SK-N-SH (cell line): ENCODE results near the gene ZPLD1. TPM values are rescaled to one million over a fixed set of nuclear protein-coding genes. Genes with fewer than 3 reads are reported as not detected.

Source experiments
- CTCF ChIA-PET: fragments of 300-600, 350-600 bp; formaldehyde crosslinking; extraction: SDS; loops from one replicate; lab custom pipeline; 2021; lab: Yijun Ruan, JAX
- POLR2A ChIA-PET: fragments of 350-600 bp; sonication (Branson Sonifier 250); formaldehyde crosslinking; extraction: SDS; loops from one replicate; lab custom pipeline; 2020; ENCODE audit warnings: antibody characterized with exemption, inconsistent platforms; lab: Yijun Ruan, JAX
- DNase-seq: peaks from one replicate; pipeline ENCODE4 v3.0.0; 2012
- H2AFZ ChIP-seq: fragments of 200-600 bp; sonication (generic); 2 replicates; pipeline ENCODE4 v1.8.1; 2016; ENCODE audit warnings: antibody characterized with exemption, mild to moderate bottlenecking, low read depth
- H3F3A ChIP-seq: fragments of 200-600 bp; sonication (generic); replicated peaks from 2 replicates; pipeline ENCODE3; 2016; ENCODE audit warnings: antibody characterized with exemption, mild to moderate bottlenecking; ENCODE audit not compliant: insufficient read depth
- H3K27ac ChIP-seq, 2 experiments: fragments of 200-500 bp in 1 of 2; fragments of 200-600 bp in 1 of 2; sonication (Bioruptor generic) in 1 of 2; sonication (generic), shearing (Covaris generic) in 1 of 2; 2 replicates each; pipeline versions ENCODE4 v1.5.1 to v1.6.1; 2014 to 2016; ENCODE audit warnings: low read depth in 2 of 2, inconsistent platforms in 1 of 2, low read length in 1 of 2, mild to moderate bottlenecking in 1 of 2, mixed read lengths in 1 of 2
- H3K27me3 ChIP-seq: fragments of 200-600 bp; sonication (generic), shearing (Covaris generic); 2 replicates; pipeline ENCODE4 v1.6.1; 2016; ENCODE audit warnings: mixed run types; ENCODE audit not compliant: insufficient read depth
- H3K36me3 ChIP-seq, 2 experiments: fragments of 200-500 bp in 1 of 2; fragments of 200-600 bp in 1 of 2; sonication (Bioruptor generic) in 1 of 2; sonication (generic) in 1 of 2; replicated peaks in 1 of 2; 2 replicates each; pipeline versions ENCODE3 to v1.5.1; 2014 to 2016; ENCODE audit warnings: low read length in 1 of 2, mild to moderate bottlenecking in 1 of 2; ENCODE audit not compliant: insufficient read depth in 2 of 2, control insufficient read depth in 1 of 2
- H3K4me1 ChIP-seq, 2 experiments: fragments of 200-500 bp in 1 of 2; fragments of 200-600 bp in 1 of 2; sonication (Bioruptor generic) in 1 of 2; sonication (generic), shearing (Covaris generic) in 1 of 2; 2 replicates each; pipeline versions ENCODE4 v1.5.1 to v1.6.1; 2014 to 2016; ENCODE audit warnings: low read depth in 1 of 2, low read length in 1 of 2, mixed run types in 1 of 2; ENCODE audit not compliant: insufficient read depth in 2 of 2, control insufficient read depth in 1 of 2
- H3K4me2 ChIP-seq: fragments of 200-600 bp; sonication (generic), shearing (Covaris generic); 2 replicates; pipeline ENCODE4 v1.6.1; 2017; ENCODE audit warnings: mixed run types
- H3K4me3 ChIP-seq, 2 experiments: fragments of 200-500 bp in 1 of 2; fragments of 200-600 bp in 1 of 2; sonication (Bioruptor generic) in 1 of 2; sonication (generic), shearing (Covaris generic) in 1 of 2; 2 replicates each; pipeline versions ENCODE4 v1.5.1 to v1.8.1; 2014 to 2016; ENCODE audit warnings: low read depth in 2 of 2, inconsistent platforms in 1 of 2, low read length in 1 of 2, mild to moderate bottlenecking in 1 of 2, mixed read lengths in 1 of 2, moderate library complexity in 1 of 2
- H3K79me2 ChIP-seq: fragments of 200-600 bp; sonication (generic); 2 replicates; pipeline ENCODE4 v1.8.1; 2017; ENCODE audit warnings: mild to moderate bottlenecking; ENCODE audit not compliant: insufficient read depth
- H3K9ac ChIP-seq: fragments of 200-600 bp; sonication (generic); 2 replicates; pipeline ENCODE4 v1.6.1; 2017; ENCODE audit warnings: mixed run types
- H3K9me2 ChIP-seq: fragments of 200-600 bp; sonication (generic); 2 replicates; pipeline ENCODE4 v1.6.1; 2017; ENCODE audit warnings: mixed run types
- H3K9me3 ChIP-seq: fragments of 200-600 bp; sonication (generic); 2 replicates; pipeline ENCODE4 v1.6.1; 2017; ENCODE audit warnings: mixed run types, mild to moderate bottlenecking, moderate library complexity
- H4K20me1 ChIP-seq: fragments of 200-600 bp; sonication (generic); 2 replicates; pipeline ENCODE4 v1.6.1; 2017; ENCODE audit warnings: mild to moderate bottlenecking, mixed run types; ENCODE audit not compliant: insufficient read depth
- CHD2 ChIP-seq: fragments of 150-350 bp; IDR thresholded peaks from 2 replicates; pipeline ENCODE4 v1.6.1; 2018; ENCODE audit warnings: low read length; ENCODE audit not compliant: partially characterized antibody
- ELF1 ChIP-seq: IDR thresholded peaks from 2 replicates; pipeline ENCODE4 v1.4.0; 2012
- EP300 ChIP-seq, 2 experiments: IDR thresholded peaks; 2 replicates each; pipeline versions ENCODE4 v1.4.0 to v1.6.1; 2012; ENCODE audit warnings: borderline replicate concordance in 1 of 2, low read depth in 1 of 2, low read length in 1 of 2
- FOXM1 ChIP-seq: IDR thresholded peaks from 2 replicates; pipeline ENCODE4 v1.4.0; 2012; ENCODE audit warnings: low read depth, mild to moderate bottlenecking
- GATA2 ChIP-seq: sonication (generic); formaldehyde crosslinking; IDR thresholded peaks from 2 replicates; pipeline ENCODE4 v1.5.0; 2020; ENCODE audit warnings: mild to moderate bottlenecking, missing genetic modification reagents
- JUND ChIP-seq: IDR thresholded peaks from 2 replicates; pipeline ENCODE4 v1.4.0; 2012
- MXI1 ChIP-seq: IDR thresholded peaks from 2 replicates; pipeline ENCODE4 v1.6.1; 2012; ENCODE audit warnings: mild to moderate bottlenecking, low read depth, low read length, improper control_type of control experiment
- NRF1 ChIP-seq: IDR thresholded peaks from 2 replicates; pipeline ENCODE4 v1.6.1; 2012; ENCODE audit warnings: low read depth, mild to moderate bottlenecking, low read length
- RCOR1 ChIP-seq: fragments of 150-350 bp; IDR thresholded peaks from 2 replicates; pipeline ENCODE4 v1.6.1; 2017; ENCODE audit warnings: antibody characterized with exemption, low read length
- RFX5 ChIP-seq: IDR thresholded peaks from 2 replicates; pipeline ENCODE4 v1.6.1; 2012; ENCODE audit warnings: mild to moderate bottlenecking, improper control_type of control experiment, low read length
- RXRA ChIP-seq: IDR thresholded peaks from 2 replicates; pipeline ENCODE4 v1.4.0; 2012; ENCODE audit warnings: low read depth, mild to moderate bottlenecking, borderline replicate concordance
- SIN3A ChIP-seq: IDR thresholded peaks from 2 replicates; pipeline ENCODE4 v1.6.1; 2012; ENCODE audit warnings: low read depth, mild to moderate bottlenecking, low read length, moderate library complexity, borderline replicate concordance
- SMC3 ChIP-seq: IDR thresholded peaks from 2 replicates; pipeline ENCODE4 v1.6.1; 2012; ENCODE audit warnings: low read depth, low read length, improper control_type of control experiment
- TAF1 ChIP-seq: IDR thresholded peaks from 2 replicates; pipeline ENCODE4 v1.6.1; 2012; ENCODE audit warnings: low read depth, mild to moderate bottlenecking, low read length, moderate library complexity, borderline replicate concordance
- TCF12 ChIP-seq: IDR thresholded peaks from 2 replicates; pipeline ENCODE4 v1.4.0; 2012
- WGBS: methylation state at CpG from one replicate; pipeline ENCODE4 v1.1.6; 2017; ENCODE audit warnings: low lambda C conversion rate; 5-methylcytosine and 5-hydroxymethylcytosine counted together
- polyA plus RNA-seq, 3 experiments: library from polyadenylated mRNA; depleted of rRNA; stranded (reverse); fragments of >200 nt; gene quantifications; 2 replicates each; pipeline ENCODE4 v1.2.3, GENCODE V29; 2012
- TF ChIP-seq, protein P1 (sequence below): fragments of 150-350 bp; IDR thresholded peaks from 2 replicates; pipeline ENCODE4 v1.6.1; 2017; ENCODE audit warnings: antibody characterized with exemption, low read length, low read depth, borderline replicate concordance
- TF ChIP-seq, protein P2 (sequence below): IDR thresholded peaks from 2 replicates; pipeline ENCODE4 v1.4.0; 2012; ENCODE audit warnings: low read depth, borderline replicate concordance
- TF ChIP-seq, protein P3 (sequence below): IDR thresholded peaks from 2 replicates; pipeline ENCODE4 v1.6.1; 2012; ENCODE audit warnings: mild to moderate bottlenecking, low read depth, low read length, moderate library complexity
- TF ChIP-seq, protein P4 (sequence below): fragments of 150-350 bp; IDR thresholded peaks from 2 replicates; pipeline ENCODE4 v1.6.1; 2016; ENCODE audit warnings: mild to moderate bottlenecking, low read depth, low read length

The ZPLD1 gene
- polyA plus RNA-seq, 1 of the 3 experiments (the other 2 are of a cell fraction) = not detected

DNA sequence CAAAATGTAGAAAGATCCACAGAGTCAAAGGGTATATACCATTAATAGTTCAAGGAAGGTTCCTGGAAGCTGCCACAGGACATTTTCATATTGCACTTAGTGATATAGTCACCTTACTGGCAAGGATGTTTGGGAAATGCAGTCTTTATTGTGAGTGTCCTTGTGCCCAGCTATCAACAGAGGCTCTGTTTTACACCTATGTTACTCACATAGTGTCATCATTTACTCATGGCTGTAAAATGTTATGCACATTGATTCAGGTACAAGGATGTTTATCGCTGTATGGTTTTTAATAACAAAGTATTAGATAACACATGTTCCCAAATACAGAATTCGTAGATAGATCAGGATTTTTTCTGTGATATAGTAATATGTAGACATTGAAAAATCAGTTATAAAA is 50.9 kb downstream of the ZPLD1 start:
- POLR2A ChIA-PET = no interaction called here
- no peak overlapping the region for H3K27ac ChIP-seq
- no peak overlapping the region for H3K9ac ChIP-seq
- H3K9me3 ChIP-seq = no peaks in the 10 kb centered on the region
- H3K27me3 ChIP-seq = no peaks in the 10 kb centered on the region
- no peaks in the 10 kb centered on the region for H3K36me3 ChIP-seq
- TF ChIP-seq, protein P1, sequence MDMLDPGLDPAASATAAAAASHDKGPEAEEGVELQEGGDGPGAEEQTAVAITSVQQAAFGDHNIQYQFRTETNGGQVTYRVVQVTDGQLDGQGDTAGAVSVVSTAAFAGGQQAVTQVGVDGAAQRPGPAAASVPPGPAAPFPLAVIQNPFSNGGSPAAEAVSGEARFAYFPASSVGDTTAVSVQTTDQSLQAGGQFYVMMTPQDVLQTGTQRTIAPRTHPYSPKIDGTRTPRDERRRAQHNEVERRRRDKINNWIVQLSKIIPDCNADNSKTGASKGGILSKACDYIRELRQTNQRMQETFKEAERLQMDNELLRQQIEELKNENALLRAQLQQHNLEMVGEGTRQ = no peak
- TF ChIP-seq CHD2 = no peak
- TF ChIP-seq RCOR1 = no peak
- TF ChIP-seq, protein P2, sequence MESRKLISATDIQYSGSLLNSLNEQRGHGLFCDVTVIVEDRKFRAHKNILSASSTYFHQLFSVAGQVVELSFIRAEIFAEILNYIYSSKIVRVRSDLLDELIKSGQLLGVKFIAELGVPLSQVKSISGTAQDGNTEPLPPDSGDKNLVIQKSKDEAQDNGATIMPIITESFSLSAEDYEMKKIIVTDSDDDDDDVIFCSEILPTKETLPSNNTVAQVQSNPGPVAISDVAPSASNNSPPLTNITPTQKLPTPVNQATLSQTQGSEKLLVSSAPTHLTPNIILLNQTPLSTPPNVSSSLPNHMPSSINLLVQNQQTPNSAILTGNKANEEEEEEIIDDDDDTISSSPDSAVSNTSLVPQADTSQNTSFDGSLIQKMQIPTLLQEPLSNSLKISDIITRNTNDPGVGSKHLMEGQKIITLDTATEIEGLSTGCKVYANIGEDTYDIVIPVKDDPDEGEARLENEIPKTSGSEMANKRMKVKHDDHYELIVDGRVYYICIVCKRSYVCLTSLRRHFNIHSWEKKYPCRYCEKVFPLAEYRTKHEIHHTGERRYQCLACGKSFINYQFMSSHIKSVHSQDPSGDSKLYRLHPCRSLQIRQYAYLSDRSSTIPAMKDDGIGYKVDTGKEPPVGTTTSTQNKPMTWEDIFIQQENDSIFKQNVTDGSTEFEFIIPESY = no peak
- no peak for TF ChIP-seq JUND
- no peak for TF ChIP-seq TAF1
- no peak for TF ChIP-seq MXI1
- TF ChIP-seq RXRA = no peak
- no peak for TF ChIP-seq TCF12
- TF ChIP-seq ELF1 = no peak
- no peak for TF ChIP-seq SMC3
- TF ChIP-seq, protein P3, sequence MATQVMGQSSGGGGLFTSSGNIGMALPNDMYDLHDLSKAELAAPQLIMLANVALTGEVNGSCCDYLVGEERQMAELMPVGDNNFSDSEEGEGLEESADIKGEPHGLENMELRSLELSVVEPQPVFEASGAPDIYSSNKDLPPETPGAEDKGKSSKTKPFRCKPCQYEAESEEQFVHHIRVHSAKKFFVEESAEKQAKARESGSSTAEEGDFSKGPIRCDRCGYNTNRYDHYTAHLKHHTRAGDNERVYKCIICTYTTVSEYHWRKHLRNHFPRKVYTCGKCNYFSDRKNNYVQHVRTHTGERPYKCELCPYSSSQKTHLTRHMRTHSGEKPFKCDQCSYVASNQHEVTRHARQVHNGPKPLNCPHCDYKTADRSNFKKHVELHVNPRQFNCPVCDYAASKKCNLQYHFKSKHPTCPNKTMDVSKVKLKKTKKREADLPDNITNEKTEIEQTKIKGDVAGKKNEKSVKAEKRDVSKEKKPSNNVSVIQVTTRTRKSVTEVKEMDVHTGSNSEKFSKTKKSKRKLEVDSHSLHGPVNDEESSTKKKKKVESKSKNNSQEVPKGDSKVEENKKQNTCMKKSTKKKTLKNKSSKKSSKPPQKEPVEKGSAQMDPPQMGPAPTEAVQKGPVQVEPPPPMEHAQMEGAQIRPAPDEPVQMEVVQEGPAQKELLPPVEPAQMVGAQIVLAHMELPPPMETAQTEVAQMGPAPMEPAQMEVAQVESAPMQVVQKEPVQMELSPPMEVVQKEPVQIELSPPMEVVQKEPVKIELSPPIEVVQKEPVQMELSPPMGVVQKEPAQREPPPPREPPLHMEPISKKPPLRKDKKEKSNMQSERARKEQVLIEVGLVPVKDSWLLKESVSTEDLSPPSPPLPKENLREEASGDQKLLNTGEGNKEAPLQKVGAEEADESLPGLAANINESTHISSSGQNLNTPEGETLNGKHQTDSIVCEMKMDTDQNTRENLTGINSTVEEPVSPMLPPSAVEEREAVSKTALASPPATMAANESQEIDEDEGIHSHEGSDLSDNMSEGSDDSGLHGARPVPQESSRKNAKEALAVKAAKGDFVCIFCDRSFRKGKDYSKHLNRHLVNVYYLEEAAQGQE = no peak
- no peaks in the 10 kb centered on the region for H3K79me2 ChIP-seq
- H4K20me1 ChIP-seq = no peaks in the 10 kb centered on the region
- no peaks in the 10 kb centered on the region for H3K9me2 ChIP-seq
- no peaks in the 10 kb centered on the region for H3F3A ChIP-seq
- CTCF ChIA-PET = no interaction called here
- no peaks in the 10 kb centered on the region for H3K4me1 ChIP-seq
- WGBS = 74% methylated on average over 2 of the region's 2 CpGs
- DNase-seq = no peak
- no peak overlapping the region for H3K4me2 ChIP-seq
- H3K4me3 ChIP-seq = no peak overlapping the region
- no peak overlapping the region for H2AFZ ChIP-seq

DNA sequence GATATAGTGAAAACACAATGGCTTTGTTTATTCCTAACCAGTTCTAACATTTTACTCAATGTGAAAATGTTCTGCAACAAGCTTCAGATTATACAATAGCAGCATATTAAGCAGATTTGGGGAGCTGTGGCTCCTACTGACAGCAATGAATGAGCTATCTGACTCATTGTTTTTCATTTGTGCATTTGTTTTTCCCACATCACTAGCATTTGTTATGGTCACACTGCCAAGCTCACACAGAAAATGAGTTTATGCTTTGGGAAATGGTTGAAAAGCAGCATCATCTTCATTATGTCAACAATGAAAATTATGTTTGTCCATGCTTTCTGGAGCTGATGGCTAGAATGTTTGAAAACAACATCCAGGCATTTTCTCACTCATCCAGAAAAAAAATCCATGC is 53.5 kb downstream of the ZPLD1 start:
- Histone ChIP-seq H3K4me2 (no peak overlapping the region), H3K4me3 (no peak overlapping the region), H3K9ac (no peak overlapping the region), H3K79me2 (no peaks in the 10 kb centered on the region), H3K4me1 (no peaks in the 10 kb centered on the region), H3K36me3 (no peaks in the 10 kb centered on the region), H3F3A (no peaks in the 10 kb centered on the region), H3K27me3 (no peaks in the 10 kb centered on the region), H2AFZ (no peak overlapping the region), H4K20me1 (no peaks in the 10 kb centered on the region), H3K9me2 (no peaks in the 10 kb centered on the region), H3K9me3 (no peaks in the 10 kb centered on the region), H3K27ac (no peak overlapping the region)
- CTCF ChIA-PET = interaction anchor here (0.7 to 1.6 kb wide), 2 partner anchors 263 to 685 kb away, joined by 3 read pairs; no protein-coding TSS in a partner anchor
- DNase-seq = no peak
- POLR2A ChIA-PET = no interaction called here
- TF ChIP-seq, protein P4, sequence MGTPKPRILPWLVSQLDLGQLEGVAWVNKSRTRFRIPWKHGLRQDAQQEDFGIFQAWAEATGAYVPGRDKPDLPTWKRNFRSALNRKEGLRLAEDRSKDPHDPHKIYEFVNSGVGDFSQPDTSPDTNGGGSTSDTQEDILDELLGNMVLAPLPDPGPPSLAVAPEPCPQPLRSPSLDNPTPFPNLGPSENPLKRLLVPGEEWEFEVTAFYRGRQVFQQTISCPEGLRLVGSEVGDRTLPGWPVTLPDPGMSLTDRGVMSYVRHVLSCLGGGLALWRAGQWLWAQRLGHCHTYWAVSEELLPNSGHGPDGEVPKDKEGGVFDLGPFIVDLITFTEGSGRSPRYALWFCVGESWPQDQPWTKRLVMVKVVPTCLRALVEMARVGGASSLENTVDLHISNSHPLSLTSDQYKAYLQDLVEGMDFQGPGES = no peak
- TF ChIP-seq RFX5 = no peak
- TF ChIP-seq, protein P2 = no peak
- no peak for TF ChIP-seq EP300 (IDR thresholded peaks at IDR 0.05; ENCODE audit: borderline replicate concordance in 1 of 2, low read depth in 1 of 2, low read length in 1 of 2)
- no peak for TF ChIP-seq SIN3A
- TF ChIP-seq FOXM1 = no peak
- no peak for TF ChIP-seq ELF1
- no peak for TF ChIP-seq GATA2 (CRISPR knock-in tag)
- no peak for TF ChIP-seq NRF1
- no peak for TF ChIP-seq TAF1
- no peak for TF ChIP-seq JUND
- TF ChIP-seq TCF12 = no peak
- no peak for TF ChIP-seq RCOR1
- no peak for TF ChIP-seq MXI1
